Epithelial cell of proximal tubule (primary cell): Measurements from ENCODE around the gene PPP2R2C. TPM values are rescaled to one million over a fixed set of nuclear protein-coding genes. Genes with fewer than 3 reads are reported as not detected.

ENCODE experiments used
- DNase-seq: peaks from one replicate; pipeline ENCODE4 v3.0.0-alpha.2; 2011; ENCODE audit warnings: low read depth
- H3K4me3 ChIP-seq: 2 replicates; pipeline ENCODE4 v1.5.1; 2011; ENCODE audit warnings: low read depth, mild to moderate bottlenecking, low read length
- CTCF ChIP-seq: conservative IDR thresholded peaks from 2 replicates; pipeline ENCODE4 v1.5.1; 2012; ENCODE audit warnings: low read depth, mild to moderate bottlenecking, low read length
- total RNA-seq: library from RNA; depleted of rRNA; stranded (reverse); fragments of >200 nt; gene quantifications from 2 replicates; pipeline ENCODE4 v1.2.3, GENCODE V29; 2015

The PPP2R2C gene
- total RNA-seq, 1 donor from 2014 or later: not detected

- DNase-seq: no peak
- no peak for TF ChIP-seq CTCF
- H3K4me3 ChIP-seq: no peak overlapping the region
These were observed 165.2 kb downstream of the PPP2R2C start for GRCh38 chr4:6307230-6307629.

GRCh38 chr4:6306299-6306698 lies 166.1 kb downstream of the PPP2R2C start:
- no peak for TF ChIP-seq CTCF
- no peak overlapping the region for H3K4me3 ChIP-seq
- DNase-seq: no peak

GRCh38 chr4:6303943-6304342 lies 168.5 kb downstream of the PPP2R2C start:
- no peak for TF ChIP-seq CTCF
- DNase-seq: no peak
- no peak overlapping the region for H3K4me3 ChIP-seq

- TF ChIP-seq CTCF: no peak
- DNase-seq: no peak
- no peak overlapping the region for H3K4me3 ChIP-seq
These were observed 169.5 kb downstream of the PPP2R2C start for GRCh38 chr4:6302869-6303268.

- TF ChIP-seq CTCF: no peak
- DNase-seq: no peak
- H3K4me3 ChIP-seq: no peak overlapping the region
These were observed 170.5 kb downstream of the PPP2R2C start for GRCh38 chr4:6301732-6302442.

GRCh38 chr4:6301051-6301731 lies 171.2 kb downstream of the PPP2R2C start:
- no peak for DNase-seq
- TF ChIP-seq CTCF: no peak
- H3K4me3 ChIP-seq: no peak overlapping the region

- no peak overlapping the region for H3K4me3 ChIP-seq
- no peak for TF ChIP-seq CTCF
- DNase-seq: no peak
These were observed 172.1 kb downstream of the PPP2R2C start for GRCh38 chr4:6300359-6300758.
